ENCODE results near the gene TMCC3.
"Not testable (repeated sequence)": the region's sequence is repeated elsewhere in the genome, so short reads cannot be mapped to it uniquely, and the experiment has no call there.

TMCC3 gene

DNA sequence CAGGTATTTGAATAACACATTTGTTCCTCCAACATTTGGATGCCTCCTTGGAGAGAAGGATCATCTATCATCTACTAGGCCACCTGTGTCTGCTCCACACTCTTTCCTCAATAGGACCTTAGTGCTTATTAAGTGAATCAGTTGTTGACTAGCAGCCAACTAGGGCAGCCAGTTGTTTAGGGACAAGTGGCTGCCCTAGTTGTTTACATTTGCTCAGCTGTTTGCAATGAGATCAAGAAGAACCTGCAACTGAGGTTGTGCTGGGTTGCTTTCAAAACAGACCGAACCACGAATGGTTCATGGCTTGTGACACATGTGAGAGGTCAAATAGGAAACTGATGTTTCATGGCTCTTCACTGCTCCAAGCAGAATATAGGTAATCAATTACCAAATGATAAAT is 53.8 kb downstream of the TMCC3 start:
- DNase-seq, result peak; percentile 83

DNA sequence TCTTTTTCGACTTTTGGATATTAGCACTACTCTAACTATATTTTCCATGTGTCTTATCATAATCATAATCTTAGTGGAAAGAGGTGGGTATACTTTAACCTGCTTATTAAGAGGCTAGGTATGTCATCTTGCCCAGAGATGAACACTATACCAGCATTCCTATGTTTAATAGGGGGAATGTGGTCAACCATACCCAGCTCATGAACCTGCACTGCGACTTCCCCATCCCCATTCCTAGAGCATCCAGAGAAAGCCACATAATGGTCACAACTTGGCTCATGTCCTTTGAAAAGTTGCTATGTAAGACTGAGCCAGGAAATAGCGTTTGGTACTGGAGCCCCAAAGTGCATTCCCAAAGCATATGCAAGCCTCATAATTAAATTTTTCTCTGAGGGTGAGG is 55.2 kb downstream of the TMCC3 start:
- no peak for DNase-seq

DNA sequence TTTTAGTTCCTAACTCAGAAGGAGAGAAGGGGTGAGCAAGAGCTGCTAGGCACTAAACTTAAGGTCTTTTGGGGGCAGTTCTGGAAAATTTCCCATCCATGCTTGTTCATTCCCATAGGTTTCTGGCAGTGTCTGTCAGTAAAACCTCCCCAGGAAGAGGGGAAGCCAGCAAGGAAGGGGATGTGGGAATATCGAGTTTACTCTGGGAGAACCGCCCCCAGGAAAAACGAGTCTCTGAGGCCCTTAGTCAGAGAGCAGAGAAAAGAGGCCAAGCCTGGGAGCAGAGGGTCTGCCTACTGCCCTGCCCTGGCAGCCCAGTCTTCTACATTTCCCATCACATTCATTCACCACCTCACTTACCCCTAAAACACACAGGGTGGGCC is 55.9 kb downstream of the TMCC3 start:
- DNase-seq, result no peak

DNA sequence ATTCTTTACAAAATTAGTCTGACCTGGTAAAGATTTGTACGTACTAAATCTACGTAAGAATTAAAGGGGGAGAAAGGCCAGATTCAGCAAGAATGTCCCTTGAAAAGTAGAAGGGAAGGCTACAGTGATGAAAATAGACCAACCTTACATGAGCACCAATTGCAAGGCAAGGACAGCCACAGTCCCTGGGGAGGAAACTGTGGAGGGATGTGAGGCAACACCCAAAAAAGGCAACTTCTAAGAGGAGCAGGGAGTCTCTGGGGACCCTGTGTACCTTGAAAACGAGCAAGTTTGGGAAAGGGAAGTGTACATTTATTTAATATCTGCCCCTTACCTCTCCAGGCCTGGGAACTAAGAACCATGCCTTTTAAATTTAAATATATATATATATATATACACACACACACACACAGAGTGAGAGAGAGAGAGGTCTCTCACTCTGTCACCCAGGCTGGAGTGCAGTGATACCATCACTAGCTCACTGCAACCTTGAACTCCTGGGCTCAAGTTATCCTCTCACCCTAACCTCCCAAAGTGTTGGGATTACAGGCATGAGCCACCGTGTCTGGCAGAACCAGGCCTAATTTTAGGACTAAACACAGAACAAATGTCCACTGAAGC is 56.4 kb downstream of the TMCC3 start:
- no peak for DNase-seq

DNA sequence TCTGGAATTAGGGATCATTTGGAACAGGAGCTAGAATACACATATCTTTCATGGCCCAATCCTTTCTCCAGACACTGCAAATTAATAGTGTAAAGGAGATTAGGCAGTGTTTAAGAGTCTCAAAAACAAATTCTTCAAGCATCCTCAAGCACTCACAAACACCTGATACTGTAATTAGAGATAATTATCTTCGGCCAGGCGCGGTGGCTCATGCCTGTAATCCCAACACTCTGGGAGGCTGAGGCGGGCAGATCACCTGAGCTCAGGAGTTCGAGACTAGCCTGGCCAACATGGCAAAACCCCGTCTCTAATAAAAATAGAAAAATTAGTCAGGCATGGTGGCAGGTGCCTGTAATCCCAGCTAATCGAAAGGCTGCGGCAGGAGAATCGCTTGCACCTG is 57.6 kb downstream of the TMCC3 start:
- not testable (repeated sequence) for DNase-seq

DNA sequence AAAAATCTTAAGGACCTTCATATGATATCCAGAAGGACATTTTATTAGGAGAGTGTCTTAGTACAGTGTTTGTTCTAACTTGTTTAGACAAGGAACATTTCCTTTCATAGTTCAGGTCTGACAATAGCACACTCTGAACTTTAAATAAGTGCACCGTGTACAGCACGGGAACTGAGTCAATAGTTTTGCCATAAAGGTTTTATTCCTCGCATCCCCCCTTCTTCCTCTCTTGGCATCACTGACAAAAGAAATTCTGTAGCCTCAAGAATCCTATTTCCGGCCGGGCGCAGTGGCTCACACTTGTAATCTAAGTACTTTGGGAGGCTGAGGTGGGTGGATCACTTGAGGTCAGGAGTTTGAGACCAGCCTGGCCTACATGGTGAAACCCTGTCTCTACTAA is 58.3 kb downstream of the TMCC3 start:
- DNase-seq, result no peak

DNA sequence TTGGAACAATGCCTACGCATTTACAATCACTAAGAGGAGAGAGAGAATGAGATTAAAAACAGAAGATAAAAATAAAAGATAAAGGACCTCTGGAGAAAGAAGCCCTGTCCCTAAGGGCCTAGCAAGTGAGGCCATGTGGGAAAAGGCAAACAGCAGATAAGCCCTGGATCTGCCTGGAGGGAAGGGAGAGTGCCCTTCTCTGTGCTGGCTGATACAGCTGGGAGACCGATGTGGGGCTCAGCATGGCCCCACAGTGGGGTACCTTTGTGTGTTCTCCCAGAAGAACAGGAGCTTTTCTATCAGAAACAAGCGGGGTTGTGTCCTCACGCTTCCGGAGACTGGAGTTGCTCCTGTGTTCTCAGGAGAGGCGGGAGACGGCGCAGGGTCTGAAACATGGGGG is 59.9 kb downstream of the TMCC3 start:
- DNase-seq, result peak; percentile 72

DNA sequence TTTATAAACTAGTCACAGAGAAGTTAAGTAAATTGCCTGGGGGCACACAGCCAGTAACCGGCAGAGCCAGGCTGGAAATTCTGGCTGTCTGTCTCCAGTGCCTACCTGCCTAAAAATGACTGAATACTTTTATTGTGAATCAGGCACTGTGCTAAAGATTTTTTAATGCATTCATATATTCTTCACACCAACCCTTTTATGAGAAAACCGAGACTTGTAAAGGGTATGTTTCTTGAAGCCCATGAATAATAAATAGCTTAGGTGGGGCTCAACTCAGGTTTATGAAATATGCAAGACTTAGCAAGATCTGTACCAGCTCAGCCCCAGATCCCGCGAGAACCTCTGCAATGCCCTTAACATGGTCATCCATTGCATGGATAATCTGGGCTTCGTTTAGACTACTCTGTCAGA is 60.8 kb downstream of the TMCC3 start:
- no peak for DNase-seq

DNA sequence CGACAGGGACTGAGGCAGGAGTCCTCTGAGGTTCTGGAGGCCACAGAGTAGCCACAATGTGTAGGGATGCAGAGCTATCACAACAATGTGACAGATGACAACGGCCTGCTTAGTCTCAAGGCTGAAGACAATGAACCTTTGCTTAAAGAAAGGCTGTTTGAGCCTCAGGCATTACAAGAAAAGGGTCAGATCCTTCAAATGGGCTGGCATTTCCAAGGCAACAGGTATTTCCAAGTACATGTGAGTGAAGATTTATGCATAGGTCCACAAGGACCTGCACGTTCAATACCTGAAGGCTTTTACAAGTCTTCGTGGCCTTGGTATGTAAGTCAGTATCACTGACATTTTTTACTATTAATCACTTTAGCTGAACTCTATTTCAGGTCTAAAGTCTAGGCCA is 62.0 kb downstream of the TMCC3 start:
- DNase-seq, result no peak

DNA sequence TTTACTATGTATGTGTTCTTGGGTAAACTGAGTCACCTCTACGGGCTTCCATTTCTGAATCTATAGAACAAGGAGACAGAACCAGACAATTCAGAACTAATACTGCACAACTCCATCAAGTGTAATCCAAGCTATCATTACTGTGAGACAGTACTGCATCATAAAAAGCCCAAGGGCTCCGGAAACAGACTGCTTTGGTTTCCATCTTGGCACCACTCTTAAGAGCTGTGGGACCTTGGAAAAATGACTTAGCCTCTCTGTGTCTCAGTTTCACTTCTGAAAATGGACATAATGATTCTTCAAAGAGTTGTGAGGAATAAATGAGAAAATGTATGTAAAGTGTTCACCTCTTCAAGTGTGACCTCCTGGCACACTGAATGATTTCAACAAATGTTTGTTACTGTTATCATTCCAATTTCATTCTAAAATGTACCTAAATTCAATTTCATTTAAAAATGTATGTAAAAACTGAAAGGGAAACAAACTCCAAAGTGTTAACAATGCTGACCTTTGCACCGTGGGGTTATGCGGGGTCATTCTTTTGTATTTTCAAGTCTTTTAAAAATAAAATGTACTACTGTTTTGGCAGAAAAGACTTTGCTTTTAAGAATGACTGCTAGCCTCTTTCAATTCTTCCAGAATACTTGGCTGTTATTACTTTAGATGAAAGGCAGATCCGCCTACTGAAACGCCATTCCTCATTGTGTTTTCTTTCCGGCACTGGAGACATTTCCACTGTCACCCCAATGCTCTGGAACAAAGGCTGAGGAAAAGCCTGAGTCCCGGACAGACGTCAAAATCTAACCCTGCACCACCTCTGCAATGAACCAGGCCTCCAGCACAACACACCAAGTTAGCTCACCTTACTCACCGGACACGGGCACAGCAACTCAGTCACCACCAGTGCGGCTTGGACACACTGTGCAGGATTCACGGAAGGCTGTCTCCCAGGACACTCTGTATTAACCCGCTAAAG is 62.8 kb downstream of the TMCC3 start:
- DNase-seq, result no peak

DNA sequence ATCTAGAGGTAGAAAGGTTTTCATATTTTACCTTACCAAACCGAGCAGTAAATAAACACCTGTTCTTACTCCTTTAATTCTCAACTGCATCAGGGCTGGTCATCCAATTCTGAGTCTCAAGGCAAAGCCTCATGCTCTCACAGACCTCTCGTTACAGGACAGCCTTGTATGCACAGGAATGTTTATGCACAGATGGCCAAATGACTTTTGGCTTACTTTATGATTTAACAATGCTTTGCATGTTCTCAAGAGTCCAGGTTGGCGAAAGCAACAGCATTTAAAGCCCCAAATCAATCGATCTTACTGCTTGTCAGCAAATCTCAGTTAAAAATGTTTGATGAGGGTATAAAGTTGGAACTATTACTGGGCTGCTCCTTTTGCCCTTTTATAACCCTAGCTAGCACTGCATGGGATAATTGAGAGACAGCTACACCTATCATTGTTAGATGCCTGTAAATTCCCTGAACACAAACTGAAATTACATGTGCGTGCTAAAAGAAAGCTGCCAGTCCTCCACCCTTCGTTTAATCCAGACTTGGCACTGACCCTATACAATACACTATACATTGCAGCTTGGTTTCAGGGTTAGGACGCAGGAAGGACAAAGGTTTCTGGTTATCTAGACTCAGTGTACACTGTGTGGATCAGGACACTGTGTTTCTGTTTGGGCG is 63.6 kb downstream of the TMCC3 start:
- DNase-seq, result no peak

DNA sequence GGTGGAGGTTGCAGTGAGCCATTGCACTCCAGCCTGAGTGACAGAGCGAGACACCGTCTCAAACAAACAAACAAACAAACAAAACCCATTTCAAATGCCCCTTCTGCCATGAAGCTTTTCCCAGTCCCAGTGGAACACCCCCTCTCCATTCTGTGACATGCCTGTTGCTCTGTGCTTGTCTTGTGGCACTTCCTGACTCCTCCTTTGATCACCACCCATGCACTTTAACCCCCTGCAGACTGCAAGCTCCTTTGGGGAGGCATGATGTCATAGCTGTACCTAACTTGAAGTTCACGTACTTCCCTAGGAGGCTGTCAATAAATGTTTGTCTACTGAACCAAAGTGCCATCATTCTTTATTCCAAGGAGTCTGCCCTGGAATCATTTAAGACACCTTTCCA is 64.7 kb downstream of the TMCC3 start:
- no peak for DNase-seq

DNA sequence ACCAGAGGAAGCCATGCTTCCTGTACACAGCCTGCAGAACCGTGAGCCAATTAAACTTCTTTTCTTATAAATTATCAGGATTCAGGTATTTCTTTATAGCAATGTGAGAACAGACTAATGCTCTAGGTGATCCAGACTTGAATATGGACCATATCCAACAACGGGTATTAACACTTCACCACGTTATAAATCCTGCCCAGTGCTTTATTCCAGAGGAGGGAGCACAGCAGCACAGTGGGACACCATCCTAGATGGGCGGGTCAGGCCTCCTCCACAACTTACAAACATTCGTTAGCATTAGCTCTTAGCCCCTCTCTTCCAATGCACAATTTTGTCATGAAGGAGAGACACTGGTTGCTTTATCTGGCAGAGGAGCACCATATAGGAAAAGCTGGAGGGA is 66.0 kb downstream of the TMCC3 start:
- DNase-seq, result no peak

DNA sequence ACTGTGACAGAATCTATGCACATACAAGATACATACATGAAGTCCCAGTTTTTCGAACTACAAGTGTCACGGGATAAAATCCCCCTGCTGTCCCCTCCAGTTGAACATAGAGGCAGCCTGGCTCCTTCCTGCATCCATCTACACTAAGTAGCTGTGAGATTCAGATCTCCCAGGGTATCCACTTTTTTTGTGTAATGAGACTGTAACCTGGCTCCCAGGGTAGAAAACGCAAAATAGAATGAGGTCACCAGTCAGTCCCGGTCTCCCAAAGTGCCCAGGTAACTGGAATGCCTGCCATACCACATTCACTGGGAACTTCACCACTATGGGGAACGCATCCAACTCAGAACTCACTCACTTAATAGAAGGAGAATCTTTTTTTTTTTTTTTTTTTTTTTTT is 67.8 kb downstream of the TMCC3 start:
- DNase-seq, result no peak

DNA sequence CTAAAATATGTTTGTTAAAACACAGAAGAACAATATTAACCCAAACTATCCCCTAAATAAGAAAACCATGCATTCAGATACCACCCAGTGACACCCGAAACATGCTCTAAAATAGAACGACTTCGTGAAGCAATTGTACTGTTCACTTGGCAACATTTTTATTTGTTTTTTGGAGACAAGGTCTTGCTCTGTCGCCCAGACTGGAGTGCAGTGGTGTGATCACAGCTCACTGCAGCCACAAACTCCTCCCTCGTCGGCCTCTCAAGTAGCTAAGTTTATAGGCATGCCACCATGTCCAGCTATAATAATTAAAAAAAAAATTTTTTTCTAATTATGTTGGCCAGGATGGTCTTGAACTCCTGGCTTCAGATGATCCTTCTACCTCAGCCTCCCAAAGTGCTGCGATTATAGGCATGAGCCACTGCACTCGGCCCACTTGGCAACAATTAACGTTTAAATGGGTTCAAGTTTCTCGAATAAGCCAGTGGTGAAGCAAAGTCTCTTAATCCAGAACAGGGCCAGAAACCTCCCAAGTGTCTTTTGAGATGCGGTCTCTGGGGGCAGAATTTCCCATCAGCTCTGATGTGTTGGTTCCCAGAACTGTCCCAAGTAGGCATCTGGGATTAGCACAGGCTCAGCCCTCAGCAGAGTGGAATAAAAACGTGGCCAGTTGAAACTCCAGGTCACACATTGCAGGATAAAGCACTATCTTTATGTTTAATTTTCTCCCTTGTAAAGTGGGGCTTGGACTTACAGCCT is 74.5 kb downstream of the TMCC3 start:
- no peak for DNase-seq

DNA sequence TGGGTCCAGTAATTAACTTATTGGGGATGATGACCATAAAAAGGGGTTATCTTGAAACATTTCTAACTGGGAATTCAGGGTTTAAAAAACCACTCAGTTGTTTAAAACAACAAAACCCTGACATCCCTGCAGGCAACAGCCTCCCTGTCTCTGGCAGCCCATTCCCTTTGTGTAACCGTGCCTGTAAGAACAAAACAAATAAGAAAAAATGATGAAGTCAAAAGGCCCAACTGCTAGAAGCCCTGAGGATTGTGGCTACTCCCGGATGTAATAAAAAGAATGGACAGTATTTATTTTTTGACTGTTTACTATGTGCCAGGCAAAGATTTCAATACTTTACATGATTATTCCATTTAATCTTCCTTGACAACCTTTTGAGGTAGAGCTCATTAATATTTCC is 75.3 kb downstream of the TMCC3 start:
- DNase-seq, result peak; percentile 18

DNA sequence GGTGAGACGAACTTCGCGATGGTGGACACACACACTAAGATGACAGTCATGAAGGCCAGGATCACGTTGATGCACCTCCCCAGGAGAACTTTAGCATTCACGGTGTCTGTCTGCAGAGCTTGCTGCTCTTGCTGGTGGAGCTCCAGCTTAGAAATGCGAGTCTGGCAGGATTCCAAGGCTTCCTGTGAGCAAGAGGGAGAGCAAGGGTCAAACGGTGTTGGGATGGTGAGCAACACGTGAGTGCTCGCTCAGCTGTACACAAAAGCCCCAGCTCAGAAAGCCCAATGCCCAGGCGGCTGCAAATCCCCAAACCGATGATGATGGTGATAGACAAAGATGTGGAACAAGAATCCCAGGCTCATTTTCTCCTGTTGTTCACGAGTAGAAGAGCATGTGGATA is 78.8 kb downstream of the TMCC3 start:
- no peak for DNase-seq

DNA sequence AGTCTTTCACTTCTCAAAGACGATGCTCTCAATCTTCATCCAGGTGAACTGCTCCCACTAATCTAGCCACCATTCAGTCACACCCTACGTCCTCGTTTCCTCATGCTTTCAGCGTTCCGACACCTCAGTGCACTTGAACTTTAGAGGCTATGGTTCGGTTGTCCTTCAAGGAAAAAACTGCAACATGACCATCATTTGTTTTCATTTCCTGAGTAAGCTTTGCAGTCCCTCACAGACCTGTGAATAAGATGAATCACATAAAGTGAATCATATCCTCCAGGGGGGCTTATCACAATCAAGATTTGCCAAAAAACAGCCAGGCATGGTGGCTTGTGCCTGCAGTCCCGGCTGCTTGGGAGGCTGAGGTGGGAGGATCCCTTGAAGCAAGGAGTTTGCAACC is 80.2 kb downstream of the TMCC3 start:
- DNase-seq, result no peak

DNA sequence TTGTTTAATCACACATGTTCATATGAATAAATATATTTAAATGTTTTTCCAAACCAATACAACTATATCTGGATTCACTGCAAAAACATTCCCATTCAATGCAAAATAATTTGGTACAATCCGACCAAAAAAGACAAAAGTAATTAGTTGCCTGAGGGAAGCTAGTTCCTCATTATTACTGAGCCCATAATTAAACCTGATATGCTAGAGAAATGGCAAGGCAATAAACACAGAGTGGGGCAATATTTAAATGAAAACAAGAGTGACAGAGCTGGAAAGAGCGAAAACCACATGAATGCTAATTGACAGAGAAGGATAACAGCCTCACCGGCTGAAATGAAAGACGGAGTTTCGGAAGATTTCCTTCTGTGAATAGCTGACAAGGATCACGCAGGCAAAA is 82.6 kb downstream of the TMCC3 start:
- no peak for DNase-seq

DNA sequence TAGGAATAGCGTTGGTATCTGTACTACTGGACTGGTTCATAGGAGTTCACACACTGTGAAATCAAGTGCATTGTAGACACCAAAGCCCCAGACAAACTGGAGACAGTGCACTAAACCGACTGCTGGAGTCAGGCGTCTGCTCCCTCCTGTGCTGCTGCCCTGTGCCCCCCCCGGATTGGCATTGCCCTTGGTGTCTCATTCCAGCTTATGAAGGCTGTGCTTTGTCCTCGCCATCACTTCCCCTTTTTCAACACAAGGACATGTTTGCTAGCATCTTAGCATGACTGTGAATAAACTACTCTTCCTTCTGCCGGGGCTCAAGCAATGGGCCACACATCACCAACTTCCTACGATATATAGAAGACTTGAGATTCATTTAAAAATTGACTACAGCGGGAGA is 84.0 kb downstream of the TMCC3 start:
- no peak for DNase-seq

DNA sequence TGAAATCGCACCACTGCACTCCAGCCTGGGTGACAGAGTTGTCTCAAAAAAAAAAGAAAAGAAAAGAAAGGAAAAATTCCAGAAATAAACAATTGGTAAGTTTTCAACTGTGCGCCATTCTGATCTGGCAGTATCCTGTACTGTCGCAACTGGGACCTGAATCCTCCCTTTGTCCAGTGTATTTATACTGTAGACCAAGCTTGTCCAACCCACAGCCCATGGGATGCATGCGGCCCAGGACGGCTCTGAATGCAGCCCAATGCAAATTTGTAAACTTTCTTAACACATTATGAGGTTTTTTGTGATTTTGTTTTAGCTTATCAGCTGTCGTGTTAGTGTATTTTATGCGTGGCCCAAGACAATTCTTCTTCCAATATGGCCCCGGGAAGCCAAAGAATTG is 84.7 kb downstream of the TMCC3 start:
- no peak for DNase-seq

DNA sequence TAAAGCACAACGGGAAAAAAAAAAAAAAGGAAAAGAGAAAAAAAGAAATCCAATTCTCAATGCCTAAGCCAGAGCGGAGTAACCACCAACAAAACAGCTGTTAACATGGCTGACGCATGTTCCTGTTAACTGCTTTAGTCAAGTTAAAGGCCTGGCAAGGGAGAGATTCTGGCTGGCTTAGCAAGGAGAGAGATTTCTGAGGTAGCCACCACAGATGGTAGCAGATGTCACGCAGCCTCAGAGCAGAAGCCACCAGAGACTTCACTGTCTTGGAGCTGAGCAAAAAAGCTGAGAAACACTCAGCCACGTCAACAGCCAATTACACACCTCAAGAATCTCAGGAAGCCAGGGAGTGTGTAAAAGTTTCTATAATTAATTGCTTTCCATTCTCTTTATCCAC is 87.1 kb downstream of the TMCC3 start:
- no peak for DNase-seq

DNA sequence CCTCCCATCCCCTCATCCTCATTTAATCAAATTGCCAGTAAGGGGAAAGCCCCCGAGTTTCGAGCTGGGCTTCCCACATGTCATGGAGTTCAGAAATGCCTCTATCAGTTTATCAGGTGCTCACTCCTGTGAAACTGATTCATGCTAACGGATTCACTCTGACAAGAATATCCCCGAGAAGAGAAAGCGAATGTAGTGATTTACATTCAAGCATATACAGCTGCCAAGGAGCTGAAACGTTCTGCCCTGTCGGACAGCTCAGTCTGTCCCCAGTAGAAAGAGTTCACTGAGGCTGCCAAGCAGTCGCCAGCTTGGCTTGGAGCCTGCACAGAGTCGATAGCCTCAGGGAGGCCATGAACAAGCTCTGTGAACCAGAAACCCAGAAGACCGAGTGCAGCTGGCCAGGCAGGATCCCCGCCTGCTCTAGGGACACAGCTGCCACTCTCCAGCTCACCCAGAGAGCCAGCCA is 88.4 kb downstream of the TMCC3 start:
- DNase-seq, result no peak

Data from NCI-H345 (cell line).